Central memory CD4-positive, alpha-beta T cell (primary cell): Measurements from ENCODE around the gene KRTAP19-1.
"Not testable (repeated sequence)": the region's sequence is repeated elsewhere in the genome, so short reads cannot be mapped to it uniquely, and the experiment has no call there.

Experiments used
- DNase-seq: peaks from one replicate; pipeline ENCODE4 v3.0.0; 2022
- total RNA-seq, 3 experiments: gene quantifications; one replicate each; lab custom pipeline; 2026; lab: John Stamatoyannopoulos, UW

Gene KRTAP19-1
- total RNA-seq, result 0 reads per million in 3 experiments

- no peak for DNase-seq
Measured at GRCh38 chr21:30480145-30480544, at the start of gene KRTAP19-1. KRTAP19-1 (minus strand) TSS chr21:30480367; CDS start chr21:30480317, 50 bp downstream.

- DNase-seq, result no peak
Measured at GRCh38 chr21:30518876-30519275, 38.7 kb upstream of the KRTAP19-1 start.

- no peak for DNase-seq
Measured at GRCh38 chr21:30515681-30516080, 35.5 kb upstream of the KRTAP19-1 start.

- not testable (repeated sequence) for DNase-seq
Measured at GRCh38 chr21:30505621-30506205, 25.5 kb upstream of the KRTAP19-1 start.

- no peak for DNase-seq
Measured at GRCh38 chr21:30502041-30502440, 21.9 kb upstream of the KRTAP19-1 start, which contains the start of gene KRTAP19-5. KRTAP19-5 (minus strand) TSS chr21:30502141; CDS start chr21:30502090, 51 bp downstream.

- DNase-seq, result no peak
Measured at GRCh38 chr21:30497065-30497464, 16.9 kb upstream of the KRTAP19-1 start, which contains the start of gene KRTAP19-4. KRTAP19-4 (minus strand) TSS chr21:30497165; CDS start chr21:30497110, 55 bp downstream.

- DNase-seq, result no peak
Measured at GRCh38 chr21:30491963-30492428, 11.8 kb upstream of the KRTAP19-1 start, which contains the start of gene KRTAP19-3. KRTAP19-3 (minus strand) TSS chr21:30492013; CDS start chr21:30491957, 56 bp downstream.

- no peak for DNase-seq
Measured at GRCh38 chr21:30487336-30487735, 7.2 kb upstream of the KRTAP19-1 start, which contains the start of gene KRTAP19-2. KRTAP19-2 (minus strand) TSS chr21:30487436; CDS start chr21:30487348, 88 bp downstream.

- no peak for DNase-seq
Measured at GRCh38 chr21:30486180-30486579, 6.0 kb upstream of the KRTAP19-1 start.

GRCh38 chr21:30482130-30482529 is 2.0 kb upstream of the KRTAP19-1 start:
- DNase-seq, result no peak

GRCh38 chr21:30479259-30479658 is 908 bp downstream of the KRTAP19-1 start:
- DNase-seq, result no peak

GRCh38 chr21:30478004-30478403 is 2.2 kb downstream of the KRTAP19-1 start:
- DNase-seq, result no peak

- DNase-seq, result no peak
Measured at GRCh38 chr21:30468900-30469714, 11.1 kb downstream of the KRTAP19-1 start.

GRCh38 chr21:30463713-30464112 is 16.5 kb downstream of the KRTAP19-1 start:
- DNase-seq, result no peak

GRCh38 chr21:30448514-30448913 is 31.7 kb downstream of the KRTAP19-1 start:
- no peak for DNase-seq

GRCh38 chr21:30447056-30447455 is 33.1 kb downstream of the KRTAP19-1 start:
- DNase-seq, result no peak

- no peak for DNase-seq
Measured at GRCh38 chr21:30444204-30444603, 36.0 kb downstream of the KRTAP19-1 start.

GRCh38 chr21:30443226-30443625 is 36.9 kb downstream of the KRTAP19-1 start:
- no peak for DNase-seq

GRCh38 chr21:30439975-30440374 is 40.2 kb downstream of the KRTAP19-1 start, which contains the start of gene KRTAP15-1:
KRTAP15-1 (plus strand) TSS chr21:30440275; CDS start chr21:30440328, 53 bp downstream.
- DNase-seq, result no peak

GRCh38 chr21:30437010-30437565 is 43.1 kb downstream of the KRTAP19-1 start:
- no peak for DNase-seq

GRCh38 chr21:30434033-30434631 is 46.0 kb downstream of the KRTAP19-1 start:
- no peak for DNase-seq

GRCh38 chr21:30430170-30430655 is 50.0 kb downstream of the KRTAP19-1 start, which contains the start of gene KRTAP13-4:
KRTAP13-4 (plus strand) TSS chr21:30430220; CDS start chr21:30430276, 56 bp downstream.
- DNase-seq, result no peak
